GM23338 (cell line): ENCODE measurements around the gene RGP1. TPM values are rescaled to one million over a fixed set of nuclear protein-coding genes. Genes with fewer than 3 reads are reported as not detected.

Source experiments
- ATAC-seq: fragments of 200-7000 bp; cut with Tn5 transposase; 3 replicates; pipeline ENCODE4 v1.9.1; 2020
- DNase-seq: peaks from one replicate; pipeline ENCODE4 v3.0.0-alpha.2; 2015; ENCODE audit warnings: low spot score
- H2AFZ ChIP-seq: fragments of 200-600 bp; sonication (generic); 2 replicates; pipeline ENCODE4 v1.8.0; 2016; ENCODE audit warnings: antibody characterized with exemption, mild to moderate bottlenecking, moderate library complexity
- H3F3A ChIP-seq: fragments of 200-600 bp; sonication (generic); replicated peaks from 2 replicates; pipeline ENCODE4 v1.8.0; 2017; ENCODE audit warnings: antibody characterized with exemption, mixed run types, low read depth
- H3K27ac ChIP-seq: fragments of 200-600 bp; sonication (generic); 2 replicates; pipeline ENCODE4 v1.6.1; 2016; ENCODE audit warnings: low read depth
- H3K27me3 ChIP-seq: fragments of 200-600 bp; sonication (generic); 2 replicates; pipeline ENCODE4 v1.8.0; 2016; ENCODE audit warnings: mild to moderate bottlenecking, mixed run types, moderate library complexity; ENCODE audit not compliant: insufficient read depth
- H3K36me3 ChIP-seq: fragments of 200-600 bp; sonication (generic); 2 replicates; pipeline ENCODE4 v1.8.0; 2016; ENCODE audit warnings: mild to moderate bottlenecking; ENCODE audit not compliant: insufficient read depth
- H3K4me1 ChIP-seq: fragments of 200-600 bp; sonication (generic); 2 replicates; pipeline ENCODE4 v1.8.0; 2016; ENCODE audit warnings: mild to moderate bottlenecking, moderate library complexity; ENCODE audit not compliant: insufficient read depth
- H3K4me2 ChIP-seq: fragments of 200-600 bp; sonication (generic); 2 replicates; pipeline ENCODE4 v1.7.1; 2017; ENCODE audit warnings: mixed run types
- H3K4me3 ChIP-seq: fragments of 200-600 bp; sonication (generic); 2 replicates; pipeline ENCODE4 v1.6.1; 2016; ENCODE audit warnings: mixed run types
- H3K79me2 ChIP-seq: fragments of 200-600 bp; sonication (generic); replicated peaks from 2 replicates; pipeline ENCODE4 v1.8.0; 2017; ENCODE audit warnings: mild to moderate bottlenecking; ENCODE audit not compliant: insufficient read depth
- H3K9me2 ChIP-seq: fragments of 200-600 bp; sonication (generic); 2 replicates; pipeline ENCODE4 v1.8.0; 2017; ENCODE audit not compliant: insufficient read depth
- H4K20me1 ChIP-seq: fragments of 200-600 bp; sonication (generic); replicated peaks from 2 replicates; pipeline ENCODE4 v1.8.0; 2017; ENCODE audit warnings: mild to moderate bottlenecking; ENCODE audit not compliant: insufficient read depth
- H3K27ac Mint-ChIP-seq: 2 replicates; pipeline ENCODE4 v1.8.0; 2020; ENCODE audit warnings: inconsistent platforms, mild to moderate bottlenecking, moderate library complexity, mixed read lengths
- H3K27me3 Mint-ChIP-seq: 3 replicates; pipeline ENCODE4 v1.8.0; 2022; ENCODE audit warnings: low read depth, mild to moderate bottlenecking, moderate library complexity, mixed read lengths, inconsistent platforms; ENCODE audit not compliant: insufficient read depth, poor library complexity
- H3K36me3 Mint-ChIP-seq: 3 replicates; pipeline ENCODE4 v1.8.0; 2021; ENCODE audit warnings: low read depth, mild to moderate bottlenecking, inconsistent platforms, moderate library complexity, mixed read lengths
- H3K4me1 Mint-ChIP-seq: 3 replicates; pipeline ENCODE4 v1.8.0; 2020; ENCODE audit warnings: mild to moderate bottlenecking, inconsistent platforms, mixed read lengths
- H3K4me3 Mint-ChIP-seq: 3 replicates; pipeline ENCODE4 v1.8.0; 2021; ENCODE audit warnings: moderate library complexity, mild to moderate bottlenecking, inconsistent platforms, mixed read lengths
- H3K9me3 Mint-ChIP-seq: 3 replicates; pipeline ENCODE4 v1.8.0; 2020; ENCODE audit warnings: moderate library complexity, mild to moderate bottlenecking, inconsistent platforms, mixed read lengths
- CREB1 ChIP-seq: fragments of 250-450 bp; sonication (Bioruptor Pico); IDR thresholded peaks from 2 replicates; pipeline ENCODE4 v1.5.0; 2020; ENCODE audit warnings: low read depth, mild to moderate bottlenecking, moderate library complexity
- CTCF ChIP-seq, 2 experiments: fragments of 200-600 bp in 1 of 2; sonication (generic) in 1 of 2; conservative IDR thresholded peaks; 2 replicates each; pipeline versions ENCODE4 v1.5.1 to v1.6.1; 2016 to 2017; ENCODE audit warnings: antibody characterized with exemption in 2 of 2, low read depth in 2 of 2, mild to moderate bottlenecking in 2 of 2, moderate library complexity in 1 of 2
- ETS1 ChIP-seq: IDR thresholded peaks from 2 replicates; pipeline ENCODE4 v1.6.1; 2016; ENCODE audit warnings: antibody characterized with exemption
- EZH2 ChIP-seq: fragments of 200-600 bp; sonication (generic); IDR thresholded peaks from one replicate; pipeline ENCODE4 v1.8.0; 2017; ENCODE audit warnings: antibody characterized with exemption, mild to moderate bottlenecking, low read depth; ENCODE audit not compliant: unreplicated experiment
- EZH2phosphoT487 ChIP-seq: fragments of 200-600 bp; sonication (generic); IDR thresholded peaks from one replicate; pipeline ENCODE4 v1.8.1; 2018; ENCODE audit warnings: antibody characterized with exemption; ENCODE audit not compliant: unreplicated experiment
- JUNB ChIP-seq: IDR thresholded peaks from one replicate; pipeline ENCODE4 v1.6.1; 2016; ENCODE audit warnings: antibody characterized with exemption; ENCODE audit not compliant: unreplicated experiment
- NANOG ChIP-seq: IDR thresholded peaks from 2 replicates; pipeline ENCODE4 v1.6.1; 2016; ENCODE audit warnings: antibody characterized with exemption, borderline replicate concordance
- POLR2AphosphoS5 ChIP-seq: IDR thresholded peaks from 2 replicates; pipeline ENCODE4 v1.6.1; 2016; ENCODE audit warnings: antibody characterized with exemption, low read depth
- REST ChIP-seq: IDR thresholded peaks from one replicate; pipeline ENCODE4 v1.6.1; 2018; ENCODE audit warnings: antibody characterized with exemption; ENCODE audit not compliant: unreplicated experiment
- STAT1 ChIP-seq: IDR thresholded peaks from one replicate; pipeline ENCODE4 v1.6.1; 2016; ENCODE audit warnings: antibody characterized with exemption; ENCODE audit not compliant: unreplicated experiment
- ZNF114 ChIP-seq: fragments of 250-450 bp; sonication (Bioruptor Pico); IDR thresholded peaks from 2 replicates; pipeline ENCODE4 v1.5.0; 2020; ENCODE audit warnings: mild to moderate bottlenecking, moderate library complexity
- ZNF331 ChIP-seq: fragments of 250-450 bp; sonication (Bioruptor Pico); IDR thresholded peaks from 2 replicates; pipeline ENCODE4 v1.5.0; 2020; ENCODE audit warnings: low read depth, mild to moderate bottlenecking, moderate library complexity
- polyA plus RNA-seq: library from polyadenylated mRNA; unstranded; fragments of >200 nt; fragmentation: Nextera tagmentation; extraction: Ambion mirVana; gene quantifications from 2 replicates; pipeline ENCODE4 v1.2.1, GENCODE V29; 2016
- total RNA-seq: library from RNA; depleted of rRNA; stranded (reverse); fragments of >200 nt; shearing (Covaris generic); gene quantifications from 2 replicates; pipeline ENCODE4 v1.2.3, GENCODE V29; 2014

RGP1 gene
- total and polyA plus RNA-seq, 2 experiments from 2014 or later = 2.8 to 16.0 TPM

- TF ChIP-seq REST (no peak), ZNF114 (CRISPR knock-in tag) (no peak), EZH2phosphoT487 (no peak), JUNB (no peak), STAT1 (no peak), POLR2AphosphoS5 (no peak), CTCF (conservative IDR thresholded peaks at IDR 0.05; ENCODE audit: low read depth in 2 of 2) (no peak), CREB1 (CRISPR knock-in tag) (no peak), EZH2 (no peak)
Observed at GRCh38 chr9:35737143-35737542, 11.9 kb upstream of the RGP1 start (continued).

GRCh38 chr9:35738186-35738585, 10.9 kb upstream of the RGP1 start:
- Mint-ChIP-seq H3K9me3 (no peaks in the 10 kb centered on the region; the same call in 2 of the 3 replicates), H3K27me3 (peaks cover 1% of the 10 kb centered on the region), H3K4me1 (peaks cover 3% of the 10 kb centered on the region), H3K36me3 (peaks cover 85% of the 10 kb centered on the region), H3K4me3 (no peak overlapping the region), H3K27ac (no peak overlapping the region)
- no peaks in the 10 kb centered on the region for H3K4me1 ChIP-seq
- H3F3A ChIP-seq = peaks cover 11% of the 10 kb centered on the region; the same call in 1 of the 2 replicates
- H3K9me2 ChIP-seq = no peaks in the 10 kb centered on the region
- DNase-seq (no peak), ATAC-seq (no peak)
- H2AFZ ChIP-seq = no peak overlapping the region
- no peak overlapping the region for H3K27ac ChIP-seq
- no peak overlapping the region for H3K4me3 ChIP-seq
- H3K79me2 ChIP-seq = peaks cover 10% of the 10 kb centered on the region; the same call in 1 of the 2 replicates
- H3K36me3 ChIP-seq = peaks cover 43% of the 10 kb centered on the region
- H3K4me2 ChIP-seq = no peak overlapping the region
- H4K20me1 ChIP-seq = peaks cover 26% of the 10 kb centered on the region
- no peaks in the 10 kb centered on the region for H3K27me3 ChIP-seq
- TF ChIP-seq ETS1 (no peak), REST (no peak), EZH2 (no peak), CREB1 (CRISPR knock-in tag) (no peak), STAT1 (no peak), JUNB (no peak), CTCF (conservative IDR thresholded peaks at IDR 0.05; ENCODE audit: low read depth in 2 of 2) (no peak), ZNF114 (CRISPR knock-in tag) (no peak), NANOG (no peak), ZNF331 (CRISPR knock-in tag) (no peak), POLR2AphosphoS5 (no peak), EZH2phosphoT487 (no peak)
